DOHH2 (cell line): Measurements from ENCODE around the gene ASTE1.

Source experiments
- H3F3A ChIP-seq: fragments of 200-600 bp; sonication (generic), shearing (Covaris generic); 2 replicates; pipeline ENCODE4 v1.6.0; 2016; ENCODE audit warnings: antibody characterized with exemption, mild to moderate bottlenecking; ENCODE audit not compliant: control insufficient read depth, insufficient read depth
- H3K27ac ChIP-seq: fragments of 200-600 bp; sonication (generic); 2 replicates; pipeline ENCODE4 v1.5.1; 2014; ENCODE audit warnings: low read depth, mild to moderate bottlenecking, low read length, moderate library complexity
- H3K27me3 ChIP-seq: fragments of 200-600 bp; sonication (generic); 2 replicates; pipeline ENCODE4 v1.6.1; 2014; ENCODE audit warnings: mild to moderate bottlenecking, low read length, mixed read lengths; ENCODE audit not compliant: control insufficient read depth
- H3K36me3 ChIP-seq: fragments of 200-600 bp; sonication (generic); 2 replicates; pipeline ENCODE4 v1.6.1; 2014; ENCODE audit warnings: mild to moderate bottlenecking, low read length, moderate library complexity, mixed read lengths; ENCODE audit not compliant: control insufficient read depth
- H3K4me1 ChIP-seq: fragments of 200-600 bp; sonication (generic); 2 replicates; pipeline ENCODE4 v1.6.1; 2014; ENCODE audit warnings: mild to moderate bottlenecking, low read length, mixed read lengths; ENCODE audit not compliant: control insufficient read depth
- H3K4me2 ChIP-seq: fragments of 200-600 bp; sonication (generic); 2 replicates; pipeline ENCODE4 v1.6.0; 2014; ENCODE audit warnings: mild to moderate bottlenecking, low read length, moderate library complexity
- H3K4me3 ChIP-seq: fragments of 200-600 bp; sonication (generic); 2 replicates; pipeline ENCODE4 v1.5.1; 2014; ENCODE audit warnings: mild to moderate bottlenecking, low read length, mixed read lengths
- H3K79me2 ChIP-seq: fragments of 200-600 bp; sonication (generic); 2 replicates; pipeline ENCODE4 v1.6.1; 2014; ENCODE audit warnings: mild to moderate bottlenecking, low read length, mixed read lengths; ENCODE audit not compliant: control insufficient read depth
- H3K9me2 ChIP-seq: fragments of 200-600 bp; sonication (generic); replicated peaks from 2 replicates; pipeline ENCODE4 v1.6.1; 2014; ENCODE audit warnings: mild to moderate bottlenecking, low read length, mixed read lengths; ENCODE audit not compliant: control insufficient read depth
- H3K9me3 ChIP-seq: fragments of 200-600 bp; sonication (generic); 2 replicates; pipeline ENCODE4 v1.6.1; 2014; ENCODE audit warnings: antibody characterized with exemption, low read length, mixed read lengths; ENCODE audit not compliant: control insufficient read depth, insufficient read depth
- H4K20me1 ChIP-seq: fragments of 200-600 bp; sonication (generic); 2 replicates; pipeline ENCODE4 v1.6.0; 2014; ENCODE audit warnings: low read depth, mild to moderate bottlenecking, antibody characterized with exemption, low read length, moderate library complexity; ENCODE audit not compliant: control insufficient read depth, insufficient read depth
- EZH2phosphoT487 ChIP-seq: fragments of 200-600 bp; sonication (generic); IDR thresholded peaks from 2 replicates; pipeline ENCODE4 v1.6.1; 2017; ENCODE audit warnings: borderline replicate concordance, mild to moderate bottlenecking, antibody characterized with exemption, low read length, moderate library complexity, mixed read lengths
- TF ChIP-seq, protein P1 (sequence below): fragments of 200-600 bp; sonication (generic); IDR thresholded peaks from one replicate; pipeline ENCODE4 v1.5.1; 2014; ENCODE audit warnings: antibody characterized with exemption, mild to moderate bottlenecking, low read depth, low read length; ENCODE audit not compliant: poor library complexity, severe bottlenecking

ASTE1 gene

DNA sequence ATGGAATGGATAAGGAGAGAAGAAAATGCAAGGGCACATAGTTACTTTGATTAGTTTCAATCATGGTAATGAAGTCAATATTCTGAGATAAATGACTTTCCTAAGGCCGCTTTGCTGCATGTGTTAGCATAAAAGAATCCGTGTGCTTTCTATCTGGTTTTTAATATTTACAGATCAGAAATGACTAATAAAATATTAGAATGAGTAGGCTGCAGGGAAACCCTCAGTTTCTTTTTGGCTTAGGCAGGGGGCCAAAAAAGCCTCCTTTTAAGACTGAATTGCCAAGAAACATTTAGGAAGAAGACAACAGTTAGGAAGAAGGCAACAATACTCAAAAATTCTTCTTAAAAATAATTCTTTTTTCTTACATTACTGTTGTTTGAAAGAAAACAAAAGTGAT is 11.7 kb upstream of the ASTE1 start:
- Histone ChIP-seq H3K4me2 (no peak overlapping the region), H3K4me1 (no peaks in the 10 kb centered on the region), H3F3A (no peaks in the 10 kb centered on the region), H3K27ac (no peak overlapping the region), H3K36me3 (no peaks in the 10 kb centered on the region), H3K9me3 (no peaks in the 10 kb centered on the region), H3K4me3 (no peak overlapping the region), H3K79me2 (no peaks in the 10 kb centered on the region), H3K27me3 (peaks cover 5% of the 10 kb centered on the region), H3K9me2 (no peaks in the 10 kb centered on the region), H4K20me1 (no peaks in the 10 kb centered on the region)
- TF ChIP-seq, protein P1, sequence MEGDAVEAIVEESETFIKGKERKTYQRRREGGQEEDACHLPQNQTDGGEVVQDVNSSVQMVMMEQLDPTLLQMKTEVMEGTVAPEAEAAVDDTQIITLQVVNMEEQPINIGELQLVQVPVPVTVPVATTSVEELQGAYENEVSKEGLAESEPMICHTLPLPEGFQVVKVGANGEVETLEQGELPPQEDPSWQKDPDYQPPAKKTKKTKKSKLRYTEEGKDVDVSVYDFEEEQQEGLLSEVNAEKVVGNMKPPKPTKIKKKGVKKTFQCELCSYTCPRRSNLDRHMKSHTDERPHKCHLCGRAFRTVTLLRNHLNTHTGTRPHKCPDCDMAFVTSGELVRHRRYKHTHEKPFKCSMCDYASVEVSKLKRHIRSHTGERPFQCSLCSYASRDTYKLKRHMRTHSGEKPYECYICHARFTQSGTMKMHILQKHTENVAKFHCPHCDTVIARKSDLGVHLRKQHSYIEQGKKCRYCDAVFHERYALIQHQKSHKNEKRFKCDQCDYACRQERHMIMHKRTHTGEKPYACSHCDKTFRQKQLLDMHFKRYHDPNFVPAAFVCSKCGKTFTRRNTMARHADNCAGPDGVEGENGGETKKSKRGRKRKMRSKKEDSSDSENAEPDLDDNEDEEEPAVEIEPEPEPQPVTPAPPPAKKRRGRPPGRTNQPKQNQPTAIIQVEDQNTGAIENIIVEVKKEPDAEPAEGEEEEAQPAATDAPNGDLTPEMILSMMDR: no peak
- TF ChIP-seq EZH2phosphoT487: no peak

DNA sequence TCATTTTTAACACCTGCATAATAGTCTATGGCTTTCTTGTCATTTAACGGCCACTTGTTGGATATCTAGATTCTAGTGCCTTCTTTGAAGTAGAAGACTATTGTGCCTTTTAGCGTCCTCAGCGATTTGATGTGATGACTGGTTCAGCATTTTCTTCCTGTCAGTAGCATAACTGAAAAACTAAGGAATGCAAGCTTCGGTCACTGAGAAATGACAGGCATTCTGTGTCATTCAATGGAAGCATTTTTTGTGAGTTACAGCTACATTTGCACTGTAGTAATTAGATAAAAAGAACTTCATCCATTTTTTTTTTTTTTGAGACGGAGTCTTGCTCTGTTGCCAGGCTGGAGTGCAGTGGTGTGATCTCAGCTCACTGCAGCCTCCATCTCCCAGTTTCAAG is 10.4 kb upstream of the ASTE1 start:
- no peaks in the 10 kb centered on the region for H3F3A ChIP-seq
- no peak for TF ChIP-seq EZH2phosphoT487
- TF ChIP-seq, protein P1: no peak
- H3K27me3 ChIP-seq: peaks cover 5% of the 10 kb centered on the region
- H3K4me2 ChIP-seq: no peak overlapping the region
- no peak overlapping the region for H3K4me3 ChIP-seq
- H3K79me2 ChIP-seq: no peaks in the 10 kb centered on the region
- H3K27ac ChIP-seq: no peak overlapping the region
- no peaks in the 10 kb centered on the region for H3K4me1 ChIP-seq
- no peaks in the 10 kb centered on the region for H3K36me3 ChIP-seq
- H4K20me1 ChIP-seq: no peaks in the 10 kb centered on the region
- no peaks in the 10 kb centered on the region for H3K9me2 ChIP-seq
- H3K9me3 ChIP-seq: no peaks in the 10 kb centered on the region

DNA sequence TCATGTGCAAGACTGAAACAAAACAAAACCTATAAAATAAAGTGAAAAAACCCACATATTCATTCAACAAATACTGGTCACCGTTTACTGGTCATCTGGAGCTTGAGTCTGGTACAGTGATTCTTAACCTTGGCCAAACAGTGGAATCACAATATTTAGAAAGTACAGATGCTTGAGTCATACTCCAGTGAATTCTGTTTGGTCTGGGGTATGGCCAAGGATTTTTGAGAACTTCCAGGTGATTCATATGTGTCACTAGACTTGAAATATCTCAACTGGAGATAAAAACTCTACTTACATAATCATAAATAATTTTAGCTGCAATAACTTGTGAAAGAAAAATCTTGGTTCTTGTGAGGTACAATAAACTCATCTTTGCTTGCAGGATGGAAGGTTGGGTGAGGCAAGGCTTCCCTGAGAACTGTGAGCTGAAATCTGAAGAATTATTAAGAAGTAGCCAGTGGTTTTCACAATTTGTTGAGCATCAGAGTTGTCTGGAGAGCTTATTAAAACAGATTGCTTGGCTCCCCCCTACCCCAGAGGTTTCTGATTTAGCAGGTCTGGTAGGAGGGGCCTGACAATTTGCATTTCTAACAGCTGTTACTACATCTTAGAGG is 9.7 kb upstream of the ASTE1 start:
- Histone ChIP-seq H3K27ac (no peak overlapping the region), H3K79me2 (no peaks in the 10 kb centered on the region), H4K20me1 (no peaks in the 10 kb centered on the region), H3K4me1 (no peaks in the 10 kb centered on the region), H3K36me3 (no peaks in the 10 kb centered on the region), H3K9me3 (no peaks in the 10 kb centered on the region), H3K27me3 (peaks cover 5% of the 10 kb centered on the region), H3K9me2 (no peaks in the 10 kb centered on the region), H3F3A (no peaks in the 10 kb centered on the region), H3K4me2 (no peak overlapping the region), H3K4me3 (no peak overlapping the region)
- TF ChIP-seq EZH2phosphoT487: no peak
- TF ChIP-seq, protein P1: no peak
